Lower leg skin (tissue), 4 donors: ENCODE measurements around the gene JAK2. TPM values are rescaled to one million over a fixed set of nuclear protein-coding genes. Genes with fewer than 3 reads are reported as not detected.

Experiments used
- DNase-seq, 2 donors: peaks; one replicate each; pipeline ENCODE4 v3.0.0-alpha.2; 2019; ENCODE audit warnings: low spot score in 2 of 2
- H3K4me3 ChIP-seq: fragments of 200-600 bp; sonication (generic); 2 replicates; pipeline ENCODE4 v1.5.1; 2017; ENCODE audit warnings: mild to moderate bottlenecking, low read depth; ENCODE audit not compliant: poor library complexity, severe bottlenecking
- POLR2A ChIP-seq, 2 donors: fragments of 450-650 bp; IDR thresholded peaks; one replicate each; pipeline ENCODE4 v1.6.1; 2016 to 2017; ENCODE audit warnings: antibody characterized with exemption in 2 of 2, mild to moderate bottlenecking in 1 of 2, moderate library complexity in 1 of 2
- WGBS, 2 donors: methylation state at CpG; one replicate each; pipeline ENCODE4 v1.1.5; 2018; 5-methylcytosine and 5-hydroxymethylcytosine counted together
- intact Hi-C: fragments of 100-400 bp; cut with DNase I; formaldehyde crosslinking; loops from one replicate; pipeline ENCODE4 v1.15.0; 2023; ENCODE audit warnings: low total_unique reads
- total RNA-seq, 4 donors: library from RNA; depleted of rRNA; stranded (reverse); fragments of >200 nt; gene quantifications; one replicate each; pipeline ENCODE4 v1.1.0, GENCODE V29; 2016
- TF ChIP-seq, protein P1 (sequence below), 3 donors: fragments of 450-650 bp; IDR thresholded peaks; one replicate each; pipeline ENCODE4 v1.5.1; 2016; ENCODE audit warnings: antibody characterized with exemption in 3 of 3, mild to moderate bottlenecking in 3 of 3, moderate library complexity in 2 of 3

The JAK2 gene
- total RNA-seq, 4 donors from 2014 or later = 24.1 to 46.2 (median 34.4) TPM

DNA sequence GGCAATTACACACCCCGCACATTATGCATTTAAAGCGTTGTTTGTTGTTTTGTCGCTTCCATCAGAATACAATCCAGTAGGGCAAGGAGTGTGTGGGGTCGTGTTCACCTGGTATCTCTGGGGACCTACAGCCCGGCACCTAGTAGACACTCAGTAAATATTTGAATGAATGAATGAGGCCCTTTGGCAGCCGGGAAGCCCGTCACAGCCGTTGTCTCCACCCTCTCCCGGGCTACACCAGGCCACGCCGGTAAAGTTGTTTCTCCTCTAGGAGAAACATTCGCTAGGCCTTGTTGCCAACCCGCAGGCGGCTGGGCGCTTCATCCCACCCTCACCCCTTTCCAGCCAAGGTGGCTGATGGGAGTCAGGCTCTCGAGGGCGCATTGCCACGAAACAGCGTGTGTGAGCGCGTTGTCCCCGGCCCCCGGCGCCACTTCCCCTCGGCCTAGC, 876 bp upstream of the JAK2 start:
- H3K4me3 ChIP-seq = peak overlapping the region; percentile 59
- TF ChIP-seq, protein P1, sequence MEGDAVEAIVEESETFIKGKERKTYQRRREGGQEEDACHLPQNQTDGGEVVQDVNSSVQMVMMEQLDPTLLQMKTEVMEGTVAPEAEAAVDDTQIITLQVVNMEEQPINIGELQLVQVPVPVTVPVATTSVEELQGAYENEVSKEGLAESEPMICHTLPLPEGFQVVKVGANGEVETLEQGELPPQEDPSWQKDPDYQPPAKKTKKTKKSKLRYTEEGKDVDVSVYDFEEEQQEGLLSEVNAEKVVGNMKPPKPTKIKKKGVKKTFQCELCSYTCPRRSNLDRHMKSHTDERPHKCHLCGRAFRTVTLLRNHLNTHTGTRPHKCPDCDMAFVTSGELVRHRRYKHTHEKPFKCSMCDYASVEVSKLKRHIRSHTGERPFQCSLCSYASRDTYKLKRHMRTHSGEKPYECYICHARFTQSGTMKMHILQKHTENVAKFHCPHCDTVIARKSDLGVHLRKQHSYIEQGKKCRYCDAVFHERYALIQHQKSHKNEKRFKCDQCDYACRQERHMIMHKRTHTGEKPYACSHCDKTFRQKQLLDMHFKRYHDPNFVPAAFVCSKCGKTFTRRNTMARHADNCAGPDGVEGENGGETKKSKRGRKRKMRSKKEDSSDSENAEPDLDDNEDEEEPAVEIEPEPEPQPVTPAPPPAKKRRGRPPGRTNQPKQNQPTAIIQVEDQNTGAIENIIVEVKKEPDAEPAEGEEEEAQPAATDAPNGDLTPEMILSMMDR (IDR thresholded peaks at IDR 0.05) = no peak
- no peak for TF ChIP-seq POLR2A (IDR thresholded peaks at IDR 0.05)
- intact Hi-C loops = no loop called here
- WGBS, 2 donors = 9 to 17% methylated on average over 12 to 25 of the region's 25 CpGs
- DNase-seq = no peak

DNA sequence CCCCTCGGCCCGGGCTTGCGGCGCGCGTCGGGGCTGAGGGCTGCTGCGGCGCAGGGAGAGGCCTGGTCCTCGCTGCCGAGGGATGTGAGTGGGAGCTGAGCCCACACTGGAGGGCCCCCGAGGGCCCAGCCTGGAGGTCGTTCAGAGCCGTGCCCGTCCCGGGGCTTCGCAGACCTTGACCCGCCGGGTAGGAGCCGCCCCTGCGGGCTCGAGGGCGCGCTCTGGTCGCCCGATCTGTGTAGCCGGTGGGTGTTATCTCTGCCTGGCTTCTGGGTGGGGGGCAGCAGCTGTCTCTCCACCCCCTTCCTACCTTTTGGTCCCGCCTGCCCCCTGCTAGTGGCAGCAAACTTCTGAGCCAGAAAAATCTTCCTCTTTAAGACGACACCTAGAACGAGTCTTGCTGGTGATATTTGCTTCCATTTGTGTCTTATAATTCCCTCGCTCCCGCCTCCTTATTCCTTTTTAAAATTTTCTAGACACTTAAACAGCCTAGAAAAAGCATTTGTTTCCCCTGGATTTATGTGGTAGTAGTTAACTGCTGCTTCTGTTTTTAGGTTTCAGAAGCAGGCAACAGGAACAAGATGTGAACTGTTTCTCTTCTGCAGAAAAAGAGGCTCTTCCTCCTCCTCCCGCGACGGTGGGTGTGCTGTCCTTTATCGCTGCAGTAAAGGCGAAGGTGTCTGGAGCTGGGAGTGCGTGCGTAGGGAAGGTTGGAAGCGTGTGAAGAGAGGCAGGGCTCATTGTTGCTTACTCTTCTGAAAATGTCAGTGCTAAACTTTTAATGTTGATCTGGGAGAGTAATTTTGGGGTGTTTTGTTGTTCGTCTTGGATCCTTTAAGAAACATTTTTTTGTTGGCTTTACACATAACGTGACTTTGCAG, 554 bp downstream of the JAK2 start:
- 0 to 1% methylated on average over 24 to 32 of the region's 42 CpGs for WGBS, 2 donors
- intact Hi-C loops = loop anchor here (5.0 kb wide), 1 partner anchor 223 kb away; no protein-coding TSS in a partner anchor
- peak in 1 of 2 donors; percentile 26 for DNase-seq
- H3K4me3 ChIP-seq = peak overlapping the region; percentile 59
- TF ChIP-seq POLR2A (IDR thresholded peaks at IDR 0.05) = no peak
- TF ChIP-seq, protein P1 (IDR thresholded peaks at IDR 0.05) = no peak

DNA sequence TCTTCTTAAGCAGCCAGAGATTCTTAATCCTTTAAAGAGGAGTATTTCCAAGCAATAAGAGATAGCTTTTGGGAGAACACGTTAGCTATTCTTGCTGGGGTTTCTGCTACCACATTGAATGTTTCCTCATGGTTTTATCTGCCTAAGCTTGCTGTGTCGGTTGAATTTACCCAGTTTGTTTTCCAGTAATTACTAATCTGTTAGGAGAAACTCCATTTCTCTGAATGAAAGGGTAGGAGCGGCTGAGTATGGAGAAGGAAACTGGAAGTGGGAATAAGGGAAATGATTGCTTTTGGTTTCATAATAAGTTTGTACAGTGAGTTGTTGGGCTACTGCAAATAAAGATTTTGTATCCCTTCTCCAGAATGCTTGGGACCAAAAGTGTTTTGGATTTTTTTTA, 1.2 kb downstream of the JAK2 start:
- TF ChIP-seq, protein P1 (IDR thresholded peaks at IDR 0.05) = no peak
- no peak for TF ChIP-seq POLR2A (IDR thresholded peaks at IDR 0.05)
- intact Hi-C loops = loop anchor here (5.0 kb wide), 1 partner anchor 224 kb away; no protein-coding TSS in a partner anchor
- peak overlapping the region; percentile 59 for H3K4me3 ChIP-seq
- 3 to 4% methylated on average over 3 of the region's 3 CpGs for WGBS, 2 donors
- DNase-seq = no peak

DNA sequence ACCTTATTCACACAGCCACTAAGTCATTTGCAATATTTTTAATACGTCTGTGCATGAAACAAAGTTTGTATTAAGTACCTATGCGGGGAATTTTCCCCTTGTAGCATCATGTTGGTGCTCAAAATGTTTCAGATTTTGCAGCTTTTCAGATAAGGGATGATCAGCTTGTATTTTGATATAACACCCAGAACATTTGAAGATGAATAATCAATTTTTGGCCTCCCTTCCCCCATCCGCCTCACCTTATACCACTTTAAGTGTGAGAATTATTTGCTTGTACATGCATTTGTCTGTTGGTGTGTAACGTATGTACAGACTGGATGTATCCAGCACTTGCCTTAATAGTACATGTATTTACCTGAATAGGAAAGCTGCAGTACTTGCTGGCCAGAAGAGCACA, 1.7 kb downstream of the JAK2 start:
- TF ChIP-seq, protein P1 (IDR thresholded peaks at IDR 0.05) = no peak
- TF ChIP-seq POLR2A (IDR thresholded peaks at IDR 0.05) = no peak
- WGBS, 2 donors = 66 to 70% methylated on average over 4 of the region's 4 CpGs
- intact Hi-C loops = loop anchor here (5.0 kb wide), 1 partner anchor 224 kb away; no protein-coding TSS in a partner anchor
- no peak for DNase-seq
- H3K4me3 ChIP-seq = no peak overlapping the region

DNA sequence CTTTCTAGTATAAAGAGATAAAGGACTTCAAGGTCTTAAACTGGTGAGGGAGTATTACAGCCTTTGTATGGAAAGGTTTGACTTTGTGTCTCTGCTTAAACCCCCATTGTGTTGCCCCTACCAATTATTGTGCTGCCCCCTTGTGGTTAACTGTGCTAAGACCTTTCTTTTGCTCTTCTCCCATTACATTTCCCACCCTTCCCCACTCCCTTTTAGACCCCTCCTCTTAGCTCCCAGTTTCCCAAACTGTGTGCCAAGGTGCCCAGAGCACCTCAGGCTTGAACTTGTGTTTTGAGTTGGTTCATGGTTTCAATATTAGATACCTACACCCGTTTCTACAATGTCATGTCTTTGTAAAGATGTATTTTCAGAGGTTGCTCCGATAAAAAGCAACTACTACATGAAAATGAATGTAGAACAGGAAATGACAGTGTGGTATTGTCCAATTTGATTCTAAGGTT, 2.9 kb downstream of the JAK2 start:
- peak in 1 of 2 donors; percentile 47 for DNase-seq
- H3K4me3 ChIP-seq = no peak overlapping the region
- TF ChIP-seq POLR2A (IDR thresholded peaks at IDR 0.05) = no peak
- TF ChIP-seq, protein P1 (IDR thresholded peaks at IDR 0.05) = peak in 1 of 3 donors; percentile 73
- intact Hi-C loops = loop anchor here (5.0 kb wide), 1 partner anchor 226 kb away; no protein-coding TSS in a partner anchor
- WGBS, 2 donors = 21 to 24% methylated on average over 2 of the region's 2 CpGs
